ENCODE measurements around the gene COL1A1. TPM values are rescaled to one million over a fixed set of nuclear protein-coding genes. Genes with fewer than 3 reads are reported as not detected.

Gene COL1A1
- total RNA-seq, 1 experiment from 2014 or later = 104 TPM

DNA sequence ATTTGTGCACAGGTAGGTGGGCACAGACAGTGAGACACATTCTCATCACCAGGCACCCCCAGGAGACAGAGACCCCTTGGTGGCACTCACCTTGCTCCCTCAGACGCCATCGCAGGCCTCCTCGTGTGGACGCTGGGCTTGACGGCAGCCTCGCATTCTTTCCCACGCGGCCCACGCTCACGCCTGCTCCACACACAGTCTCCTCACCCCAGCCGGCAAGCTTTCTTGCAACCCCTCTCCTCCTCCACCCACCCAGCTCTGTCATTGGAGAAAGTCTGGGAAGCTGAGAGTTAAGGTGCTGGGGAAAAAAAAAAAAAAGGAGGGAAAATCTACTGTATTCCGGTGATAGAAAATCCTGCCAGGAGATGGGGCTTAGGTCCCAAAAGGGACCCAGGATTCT, 20.8 kb downstream of the COL1A1 start:
- Histone ChIP-seq H2BK20ac (ENCODE audit: low read depth, low read length, poor library complexity, severe bottlenecking) (no peak overlapping the region), H3K9me3 (ENCODE audit: control insufficient read depth, low read depth, low read length) (no peaks in the 10 kb centered on the region), H2BK120ac (ENCODE audit: low read depth, low read length, poor library complexity, severe bottlenecking) (no peak overlapping the region), H2BK12ac (ENCODE audit: insufficient read length, low read depth, low read length) (no peak overlapping the region), H4K8ac (replicated peaks; ENCODE audit: insufficient read length, low read depth, low read length) (no peak overlapping the region), H3K23me2 (ENCODE audit: insufficient read length, low read depth, low read length, poor library complexity, severe bottlenecking) (peaks cover 4% of the 10 kb centered on the region), H2AK5ac (ENCODE audit: insufficient read length, low read length) (no peak overlapping the region), H2AFZ (ENCODE audit: low read length) (no peak overlapping the region), H3K14ac (ENCODE audit: insufficient read depth, low read length) (no peak overlapping the region; the same call in 1 of the 2 replicates), H2BK15ac (ENCODE audit: low read depth, low read length) (no peak overlapping the region), H3K27me3 (ENCODE audit: insufficient read depth, low read length) (no peaks in the 10 kb centered on the region), H3K79me2 (ENCODE audit: insufficient read depth, low read length) (no peaks in the 10 kb centered on the region), H3K56ac (ENCODE audit: insufficient read length, low read depth, low read length) (no peak overlapping the region), H3K23ac (ENCODE audit: insufficient read length, low read depth, low read length) (no peak overlapping the region), H4K5ac (ENCODE audit: insufficient read length, low read depth, low read length) (no peak overlapping the region), H3K18ac (ENCODE audit: insufficient read length, low read depth, low read length) (no peak overlapping the region), H4K20me1 (ENCODE audit: control insufficient read depth, insufficient read depth, insufficient read length) (no peaks in the 10 kb centered on the region), H3K27ac (ENCODE audit: insufficient read length, low read depth, low read length) (no peak overlapping the region), H3K4me1 (ENCODE audit: insufficient read depth, low read length) (peaks cover 2% of the 10 kb centered on the region; the same call in 1 of the 2 replicates), H4K91ac (ENCODE audit: insufficient read length, low read depth, low read length) (no peak overlapping the region), H3K79me1 (ENCODE audit: insufficient read depth, low read depth, low read length, poor library complexity, severe bottlenecking) (no peaks in the 10 kb centered on the region), H3K4ac (ENCODE audit: low read depth, low read length) (no peak overlapping the region), H3T11ph (ENCODE audit: low read length) (no peak overlapping the region), H3K4me2 (ENCODE audit: insufficient read depth, insufficient read length, low read length) (no peak overlapping the region), H2BK5ac (ENCODE audit: insufficient read length, low read length) (no peak overlapping the region), H3K9ac (ENCODE audit: extremely low read depth, insufficient read length, low read length) (no peak overlapping the region)
- Mint-ChIP-seq H3K4me3 (no peak overlapping the region), H3K27me3 (ENCODE audit: low read depth) (peaks cover 3% of the 10 kb centered on the region), H3K9me3 (no peaks in the 10 kb centered on the region; a peak in 1 of 5 replicates), H3K4me1 (peaks cover 47 to 63% of the 10 kb centered on the region in 2 experiments), H3K27ac (no peak overlapping the region; a peak in 1 of 7 replicates), H3K36me3 (ENCODE audit: insufficient read depth in 1 of 3, low read depth in 3 of 3) (peaks cover 0 to 9% (median 6%) of the 10 kb centered on the region in 3 experiments; a peak in 5 of 7 replicates)
- no CpG with 5 or more reads among the region's 12 CpGs for WGBS (ENCODE audit: extremely low coverage, insufficient read length, low lambda C conversion rate)
- DNase-seq = no peak
- TF ChIP-seq, protein P1, sequence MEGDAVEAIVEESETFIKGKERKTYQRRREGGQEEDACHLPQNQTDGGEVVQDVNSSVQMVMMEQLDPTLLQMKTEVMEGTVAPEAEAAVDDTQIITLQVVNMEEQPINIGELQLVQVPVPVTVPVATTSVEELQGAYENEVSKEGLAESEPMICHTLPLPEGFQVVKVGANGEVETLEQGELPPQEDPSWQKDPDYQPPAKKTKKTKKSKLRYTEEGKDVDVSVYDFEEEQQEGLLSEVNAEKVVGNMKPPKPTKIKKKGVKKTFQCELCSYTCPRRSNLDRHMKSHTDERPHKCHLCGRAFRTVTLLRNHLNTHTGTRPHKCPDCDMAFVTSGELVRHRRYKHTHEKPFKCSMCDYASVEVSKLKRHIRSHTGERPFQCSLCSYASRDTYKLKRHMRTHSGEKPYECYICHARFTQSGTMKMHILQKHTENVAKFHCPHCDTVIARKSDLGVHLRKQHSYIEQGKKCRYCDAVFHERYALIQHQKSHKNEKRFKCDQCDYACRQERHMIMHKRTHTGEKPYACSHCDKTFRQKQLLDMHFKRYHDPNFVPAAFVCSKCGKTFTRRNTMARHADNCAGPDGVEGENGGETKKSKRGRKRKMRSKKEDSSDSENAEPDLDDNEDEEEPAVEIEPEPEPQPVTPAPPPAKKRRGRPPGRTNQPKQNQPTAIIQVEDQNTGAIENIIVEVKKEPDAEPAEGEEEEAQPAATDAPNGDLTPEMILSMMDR (conservative IDR thresholded peaks at IDR 0.05) = no peak

All from H9 (cell line).